Measurements from ENCODE around the gene LZTR1. TPM values are rescaled to one million over a fixed set of nuclear protein-coding genes. Genes with fewer than 3 reads are reported as not detected.

LZTR1 gene
- total RNA-seq, 1 experiment from 2014 or later = 23.4 TPM

GRCh38 chr22:20975541-20976290 lies 6.4 kb upstream of the LZTR1 start:
- Histone ChIP-seq H3K9me2 (ENCODE audit: insufficient read depth) (no peaks in the 10 kb centered on the region), H3K27me3 (ENCODE audit: insufficient read depth, low read depth) (no peaks in the 10 kb centered on the region), H3K4me2 (no peak overlapping the region), H3K4me1 (replicated peaks; ENCODE audit: insufficient read depth) (no peaks in the 10 kb centered on the region), H3K9me3 (ENCODE audit: insufficient read depth, low read depth) (peaks cover 5% of the 10 kb centered on the region; the same call in 1 of the 2 replicates), H4K20me1 (ENCODE audit: insufficient read depth) (no peaks in the 10 kb centered on the region), H3K36me3 (ENCODE audit: low read depth) (no peaks in the 10 kb centered on the region), H2AFZ (no peak overlapping the region), H3K4me3 (no peak overlapping the region), H3K79me2 (ENCODE audit: low read depth) (no peaks in the 10 kb centered on the region), H3K27ac (no peak overlapping the region), H3F3A (ENCODE audit: insufficient read depth, low read depth) (no peaks in the 10 kb centered on the region)
- no TSS peak for BruUV-seq (replicated peaks)
- POLR2A ChIA-PET (ENCODE audit: unreplicated experiment) = no interaction called here
- intact Hi-C loops (cut with micrococcal nuclease; ENCODE audit: unreplicated experiment) = no loop called here
- TF ChIP-seq CTCF (conservative IDR thresholded peaks at IDR 0.05) = no peak
- no peak for TF ChIP-seq EZH2 (IDR thresholded peaks at IDR 0.05; ENCODE audit: low read depth)
- CTCF ChIA-PET = no interaction called here
- DNase-seq = no peak

- H3K79me2 ChIP-seq (ENCODE audit: low read depth) = no peaks in the 10 kb centered on the region
- no peak overlapping the region for H2AFZ ChIP-seq
- POLR2A ChIA-PET (ENCODE audit: unreplicated experiment) = no interaction called here
- no peak overlapping the region for H3K27ac ChIP-seq
- H3K27me3 ChIP-seq (ENCODE audit: insufficient read depth, low read depth) = no peaks in the 10 kb centered on the region
- no TSS peak for BruUV-seq (replicated peaks)
- intact Hi-C loops (cut with micrococcal nuclease; ENCODE audit: unreplicated experiment) = no loop called here
- no peak overlapping the region for H3K4me2 ChIP-seq
- H3K9me2 ChIP-seq (ENCODE audit: insufficient read depth) = no peaks in the 10 kb centered on the region
- H3K4me1 ChIP-seq (replicated peaks; ENCODE audit: insufficient read depth) = no peaks in the 10 kb centered on the region
- no peak overlapping the region for H3K4me3 ChIP-seq
- no peaks in the 10 kb centered on the region for H3K36me3 ChIP-seq (ENCODE audit: low read depth)
- TF ChIP-seq EZH2 (IDR thresholded peaks at IDR 0.05; ENCODE audit: low read depth) (no peak), CTCF (conservative IDR thresholded peaks at IDR 0.05) (no peak)
- CTCF ChIA-PET = no interaction called here
- no peaks in the 10 kb centered on the region for H4K20me1 ChIP-seq (ENCODE audit: insufficient read depth)
- no peaks in the 10 kb centered on the region for H3F3A ChIP-seq (ENCODE audit: insufficient read depth, low read depth)
- H3K9me3 ChIP-seq (ENCODE audit: insufficient read depth, low read depth) = peaks cover 5% of the 10 kb centered on the region; the same call in 1 of the 2 replicates
- no peak for DNase-seq
Observed at GRCh38 chr22:20976291-20976877, 5.7 kb upstream of the LZTR1 start.

GRCh38 chr22:20977019-20977418 lies 5.1 kb upstream of the LZTR1 start:
- TF ChIP-seq CTCF (conservative IDR thresholded peaks at IDR 0.05) (no peak), EZH2 (IDR thresholded peaks at IDR 0.05; ENCODE audit: low read depth) (no peak)
- no peaks in the 10 kb centered on the region for H3K9me2 ChIP-seq (ENCODE audit: insufficient read depth)
- H3K79me2 ChIP-seq (ENCODE audit: low read depth) = no peaks in the 10 kb centered on the region
- no peak overlapping the region for H3K4me2 ChIP-seq
- no peaks in the 10 kb centered on the region for H3K27me3 ChIP-seq (ENCODE audit: insufficient read depth, low read depth)
- no peak for DNase-seq
- CTCF ChIA-PET = no interaction called here
- H3K4me3 ChIP-seq = no peak overlapping the region
- no peak overlapping the region for H3K27ac ChIP-seq
- no peaks in the 10 kb centered on the region for H3F3A ChIP-seq (ENCODE audit: insufficient read depth, low read depth)
- peaks cover 5% of the 10 kb centered on the region; the same call in 1 of the 2 replicates for H3K9me3 ChIP-seq (ENCODE audit: insufficient read depth, low read depth)
- POLR2A ChIA-PET (ENCODE audit: unreplicated experiment) = no interaction called here
- intact Hi-C loops (cut with micrococcal nuclease; ENCODE audit: unreplicated experiment) = no loop called here
- H4K20me1 ChIP-seq (ENCODE audit: insufficient read depth) = no peaks in the 10 kb centered on the region
- H2AFZ ChIP-seq = no peak overlapping the region
- no TSS peak for BruUV-seq (replicated peaks)
- no peaks in the 10 kb centered on the region for H3K4me1 ChIP-seq (replicated peaks; ENCODE audit: insufficient read depth)
- H3K36me3 ChIP-seq (ENCODE audit: low read depth) = no peaks in the 10 kb centered on the region

Measured in PC-9 (cell line).